Uterus (tissue), 4 donors: ENCODE measurements around the gene CLDN1. TPM values are rescaled to one million over a fixed set of nuclear protein-coding genes. Genes with fewer than 3 reads are reported as not detected.

Experiments
- DNase-seq, 2 donors: peaks; one replicate each; pipeline ENCODE4 v3.0.0-alpha.2; 2019 to 2020
- H3K27ac ChIP-seq, 2 donors: fragments of 200-600 bp; sonication (generic); 1 replicate in 1 of 2; 2 replicates in 1 of 2; pipeline ENCODE4 v1.5.1; 2016 to 2018
- H3K27me3 ChIP-seq, 2 donors: fragments of 200-600 bp; sonication (generic); one replicate each; pipeline ENCODE4 v1.5.1; 2018 to 2019; ENCODE audit warnings: control low read depth in 1 of 2
- H3K36me3 ChIP-seq, 2 donors: fragments of 200-600 bp; sonication (generic); one replicate each; pipeline ENCODE4 v1.5.1; 2019; ENCODE audit warnings: control low read depth in 1 of 2
- H3K4me1 ChIP-seq, 2 donors: fragments of 200-600 bp; sonication (generic); one replicate each; pipeline ENCODE4 v1.5.1; 2018 to 2019; ENCODE audit warnings: control low read depth in 1 of 2
- H3K4me3 ChIP-seq, 2 donors: fragments of 200-600 bp; sonication (generic); 1 replicate in 1 of 2; 2 replicates in 1 of 2; pipeline ENCODE4 v1.5.1; 2018 to 2019; ENCODE audit warnings: mild to moderate bottlenecking in 1 of 2
- H3K9me3 ChIP-seq, 2 donors: fragments of 200-600 bp; sonication (generic); one replicate each; pipeline ENCODE4 v1.5.1; 2019; ENCODE audit warnings: control low read depth in 1 of 2
- POLR2A ChIP-seq, 2 donors: fragments of 450-650 bp; IDR thresholded peaks; one replicate each; pipeline ENCODE4 v1.6.1; 2016; ENCODE audit warnings: antibody characterized with exemption in 2 of 2, mild to moderate bottlenecking in 1 of 2, moderate library complexity in 1 of 2
- intact Hi-C: fragments of 100-400 bp; cut with DNase I; formaldehyde crosslinking; loops from one replicate; pipeline ENCODE4 v1.15.1; 2023; ENCODE audit warnings: low total_unique reads
- total RNA-seq, 4 donors: library from RNA; depleted of rRNA in 3 of 4; stranded (reverse); fragments of >200 nt in 3 of 4; gene quantifications; one replicate each; pipeline versions ENCODE4 v1.1.0 to v1.2.4, GENCODE V29; 2014 to 2023
- TF ChIP-seq, protein P1 (sequence below), 4 experiments: fragments of 200-600 bp in 2 of 4; fragments of 450-650 bp in 2 of 4; sonication (generic) in 2 of 4; IDR thresholded peaks; one replicate each; pipeline ENCODE4 v1.5.1; 2016 to 2019; ENCODE audit warnings: antibody characterized with exemption in 4 of 4, mild to moderate bottlenecking in 2 of 4, moderate library complexity in 1 of 4
- donor health status: DM: yes; HTN: yes; CAD: no.

CLDN1 gene
- total RNA-seq, 4 donors from 2014 or later, result 15.1 to 200 (median 38.6) TPM

DNA sequence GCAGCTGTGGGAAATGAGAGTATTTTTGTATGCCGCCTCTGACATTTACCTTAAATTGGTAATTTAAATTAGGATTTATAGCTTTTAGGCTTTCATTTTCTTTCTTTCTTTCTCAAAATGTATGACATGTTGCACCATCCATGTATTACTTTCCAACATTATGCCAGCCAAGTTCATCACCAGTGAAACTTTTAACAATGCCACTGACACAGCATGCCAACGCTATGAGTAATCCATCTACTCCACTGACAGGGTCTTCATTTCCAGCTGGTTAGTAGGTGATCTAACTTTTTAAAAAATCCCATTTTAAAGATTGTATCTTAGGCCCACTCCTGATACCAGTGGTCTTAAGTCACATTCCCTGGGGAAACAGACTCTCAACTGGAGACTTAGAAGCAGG is 43.9 kb upstream of the CLDN1 start:
- H3K36me3 ChIP-seq, result no peaks in the 10 kb centered on the region
- H3K27me3 ChIP-seq, result no peaks in the 10 kb centered on the region
- intact Hi-C loops, result no loop called here
- no peak overlapping the region for H3K4me3 ChIP-seq
- no peaks in the 10 kb centered on the region for H3K4me1 ChIP-seq
- TF ChIP-seq POLR2A (IDR thresholded peaks at IDR 0.05), result no peak
- TF ChIP-seq, protein P1, sequence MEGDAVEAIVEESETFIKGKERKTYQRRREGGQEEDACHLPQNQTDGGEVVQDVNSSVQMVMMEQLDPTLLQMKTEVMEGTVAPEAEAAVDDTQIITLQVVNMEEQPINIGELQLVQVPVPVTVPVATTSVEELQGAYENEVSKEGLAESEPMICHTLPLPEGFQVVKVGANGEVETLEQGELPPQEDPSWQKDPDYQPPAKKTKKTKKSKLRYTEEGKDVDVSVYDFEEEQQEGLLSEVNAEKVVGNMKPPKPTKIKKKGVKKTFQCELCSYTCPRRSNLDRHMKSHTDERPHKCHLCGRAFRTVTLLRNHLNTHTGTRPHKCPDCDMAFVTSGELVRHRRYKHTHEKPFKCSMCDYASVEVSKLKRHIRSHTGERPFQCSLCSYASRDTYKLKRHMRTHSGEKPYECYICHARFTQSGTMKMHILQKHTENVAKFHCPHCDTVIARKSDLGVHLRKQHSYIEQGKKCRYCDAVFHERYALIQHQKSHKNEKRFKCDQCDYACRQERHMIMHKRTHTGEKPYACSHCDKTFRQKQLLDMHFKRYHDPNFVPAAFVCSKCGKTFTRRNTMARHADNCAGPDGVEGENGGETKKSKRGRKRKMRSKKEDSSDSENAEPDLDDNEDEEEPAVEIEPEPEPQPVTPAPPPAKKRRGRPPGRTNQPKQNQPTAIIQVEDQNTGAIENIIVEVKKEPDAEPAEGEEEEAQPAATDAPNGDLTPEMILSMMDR (IDR thresholded peaks at IDR 0.05), result no peak
- peak overlapping the region; percentile 30 to 66 for H3K27ac ChIP-seq
- no peak for DNase-seq
- H3K9me3 ChIP-seq, result no peaks in the 10 kb centered on the region

DNA sequence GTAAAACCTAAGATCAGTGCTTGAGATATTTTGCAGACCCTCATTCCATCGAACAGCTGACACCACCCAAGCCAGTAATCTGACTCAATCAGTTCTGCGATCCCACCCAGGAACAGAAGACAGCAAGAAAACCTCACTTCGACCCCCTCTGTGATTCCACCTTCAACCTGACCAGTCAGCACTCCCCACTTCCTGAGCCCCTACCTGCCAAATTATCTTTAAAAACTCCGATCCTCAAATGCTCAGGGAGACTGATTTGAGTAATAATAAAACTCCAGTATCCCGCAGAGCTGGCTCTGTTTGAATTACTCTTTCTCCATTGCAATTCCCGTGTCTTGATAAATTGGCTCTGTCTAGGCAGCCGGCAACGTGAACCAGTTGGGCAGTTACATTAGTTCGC is 40.0 kb upstream of the CLDN1 start:
- no peaks in the 10 kb centered on the region for H3K27me3 ChIP-seq
- TF ChIP-seq POLR2A (IDR thresholded peaks at IDR 0.05), result no peak
- TF ChIP-seq, protein P1 (IDR thresholded peaks at IDR 0.05), result no peak
- DNase-seq, result no peak
- H3K4me3 ChIP-seq, result no peak overlapping the region
- H3K27ac ChIP-seq, result peak overlapping the region; percentile 69 to 76
- H3K4me1 ChIP-seq, result no peaks in the 10 kb centered on the region
- intact Hi-C loops, result no loop called here
- no peaks in the 10 kb centered on the region for H3K36me3 ChIP-seq
- no peaks in the 10 kb centered on the region for H3K9me3 ChIP-seq

DNA sequence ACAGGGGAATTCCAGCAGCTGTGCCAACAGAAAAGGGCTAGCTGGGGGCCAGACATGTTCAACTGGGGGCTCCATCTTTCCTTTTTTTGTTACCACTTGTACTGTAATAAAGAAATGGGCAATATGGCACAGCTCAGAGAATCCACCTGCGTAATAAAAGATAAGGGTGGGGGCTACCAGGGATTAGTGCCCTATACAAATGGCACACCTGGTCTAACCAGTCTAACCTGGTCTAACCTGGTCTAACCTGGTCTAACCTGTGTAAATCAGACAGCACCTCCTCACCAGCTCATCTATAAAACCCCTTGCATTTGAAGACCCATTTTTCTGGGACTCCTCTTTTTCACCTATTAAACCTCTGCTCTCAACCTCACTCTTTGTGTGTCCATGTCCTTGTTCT is 39.5 kb upstream of the CLDN1 start:
- H3K4me1 ChIP-seq, result no peaks in the 10 kb centered on the region
- no peak for TF ChIP-seq POLR2A (IDR thresholded peaks at IDR 0.05)
- TF ChIP-seq, protein P1 (IDR thresholded peaks at IDR 0.05), result no peak

DNA sequence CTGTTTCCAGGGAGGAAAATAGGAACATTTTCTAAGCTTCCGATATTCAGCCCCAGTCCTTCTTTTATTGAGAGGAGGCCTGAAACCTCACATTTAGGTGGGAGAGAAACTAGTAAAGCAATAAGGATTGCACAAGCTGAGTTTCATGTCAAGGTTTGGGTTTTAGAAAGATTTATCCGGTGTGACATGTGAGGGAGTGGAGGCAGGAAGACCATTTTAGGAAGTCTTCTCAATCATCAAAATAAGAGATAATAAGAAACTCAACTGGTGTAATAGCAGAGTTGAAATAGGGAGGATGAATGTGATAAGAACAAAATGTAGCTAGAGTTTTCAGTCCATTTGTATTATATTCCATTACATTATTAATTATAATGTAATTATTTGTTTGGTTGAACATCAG is 38.0 kb upstream of the CLDN1 start:
- no peaks in the 10 kb centered on the region for H3K9me3 ChIP-seq
- peak overlapping the region; percentile 69 to 76 for H3K27ac ChIP-seq
- H3K4me1 ChIP-seq, result no peaks in the 10 kb centered on the region
- H3K36me3 ChIP-seq, result no peaks in the 10 kb centered on the region
- no peaks in the 10 kb centered on the region for H3K27me3 ChIP-seq
- no peak overlapping the region for H3K4me3 ChIP-seq
- no peak for TF ChIP-seq POLR2A (IDR thresholded peaks at IDR 0.05)
- intact Hi-C loops, result no loop called here
- DNase-seq, result no peak

More for the DNA sequence above, 39.5 kb upstream of the CLDN1 start:
- H3K9me3 ChIP-seq, result no peaks in the 10 kb centered on the region
- intact Hi-C loops, result no loop called here
- no peak for DNase-seq
- H3K4me3 ChIP-seq, result no peak overlapping the region
- no peaks in the 10 kb centered on the region for H3K36me3 ChIP-seq
- no peaks in the 10 kb centered on the region for H3K27me3 ChIP-seq
- peak overlapping the region; percentile 69 to 76 for H3K27ac ChIP-seq

DNA sequence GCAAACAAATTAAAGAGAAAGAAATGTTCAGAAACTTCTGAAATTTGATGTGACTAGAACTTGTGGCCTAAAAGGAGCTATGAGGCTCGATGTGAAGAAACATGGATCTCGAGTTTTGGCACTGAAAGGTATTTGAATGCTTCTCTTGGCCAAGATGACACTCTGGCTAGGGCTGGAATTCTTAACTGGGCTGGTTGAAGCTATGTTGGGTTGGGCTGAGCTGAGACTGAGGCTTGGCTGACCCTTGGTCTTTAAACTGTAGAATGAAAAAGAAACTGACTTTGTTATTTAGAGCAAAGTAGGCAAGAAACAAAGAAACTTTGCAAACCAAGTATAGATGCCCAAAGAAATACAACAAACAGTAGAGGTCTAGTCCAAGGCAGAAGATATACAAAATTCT is 37.6 kb upstream of the CLDN1 start:
- Histone ChIP-seq H3K36me3 (no peaks in the 10 kb centered on the region), H3K4me1 (no peaks in the 10 kb centered on the region), H3K27ac (peak overlapping the region; percentile 69 to 76), H3K27me3 (no peaks in the 10 kb centered on the region), H3K4me3 (no peak overlapping the region), H3K9me3 (no peaks in the 10 kb centered on the region)
- no peak for DNase-seq
- intact Hi-C loops, result no loop called here
- TF ChIP-seq, protein P1 (IDR thresholded peaks at IDR 0.05), result no peak
- no peak for TF ChIP-seq POLR2A (IDR thresholded peaks at IDR 0.05)

DNA sequence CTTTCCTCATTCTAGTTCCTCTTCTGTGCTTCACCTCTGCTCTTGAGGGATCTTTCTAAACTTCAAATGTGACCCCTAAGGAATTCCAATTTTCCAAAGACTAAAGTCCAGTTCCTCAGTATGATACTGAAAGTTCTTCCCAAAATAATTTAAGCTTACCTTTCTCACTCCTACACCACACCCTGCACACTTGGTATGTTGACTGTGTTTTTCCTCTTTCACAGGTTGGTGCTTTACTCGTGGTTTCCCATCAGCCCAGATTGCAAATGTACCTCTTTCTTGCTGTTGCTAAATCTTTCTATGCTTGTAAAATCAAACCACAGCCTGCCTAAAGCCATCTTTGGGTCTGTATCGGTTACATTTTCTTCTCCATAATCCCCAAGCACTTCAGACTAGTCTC is 35.2 kb upstream of the CLDN1 start:
- DNase-seq, result no peak
- intact Hi-C loops, result no loop called here
- H3K4me3 ChIP-seq, result no peak overlapping the region
- no peaks in the 10 kb centered on the region for H3K9me3 ChIP-seq
- no peaks in the 10 kb centered on the region for H3K36me3 ChIP-seq
- no peak overlapping the region for H3K27ac ChIP-seq
- H3K27me3 ChIP-seq, result no peaks in the 10 kb centered on the region
- TF ChIP-seq, protein P1 (IDR thresholded peaks at IDR 0.05), result no peak
- no peak for TF ChIP-seq POLR2A (IDR thresholded peaks at IDR 0.05)
- no peaks in the 10 kb centered on the region for H3K4me1 ChIP-seq
